Psoas muscle (tissue), 8 donors: ENCODE measurements around the gene CACNA1D. TPM values are rescaled to one million over a fixed set of nuclear protein-coding genes. Genes with fewer than 3 reads are reported as not detected.
A peak's percentile ranks its signal among the peaks of the same experiment; 100 is the strongest.
"Not testable (repeated sequence)": the region's sequence is repeated elsewhere in the genome, so short reads cannot be mapped to it uniquely, and the experiment has no call there.

ENCODE experiments used
- ATAC-seq, 4 donors: fragments of 200-7000 bp; cut with Tn5 transposase; one replicate each; pipeline ENCODE4 v1.9.1; 2020; ENCODE audit warnings: moderate library complexity in 3 of 4, mild to moderate bottlenecking in 2 of 4
- DNase-seq, 2 donors: peaks; one replicate each; pipeline ENCODE4 v3.0.0-alpha.2; 2020
- H3K27ac ChIP-seq: fragments of 200-600 bp; one replicate; pipeline ENCODE4 v1.8.0; 2022
- H3K27me3 ChIP-seq, 3 donors: fragments of 200-600 bp in 1 of 3; one replicate each; pipeline versions ENCODE4 v1.6.1 to v1.8.0; 2013 to 2022; ENCODE audit warnings: low read length in 2 of 3, mild to moderate bottlenecking in 2 of 3, moderate library complexity in 1 of 3; ENCODE audit not compliant: insufficient read depth in 3 of 3
- H3K36me3 ChIP-seq, 2 donors: fragments of 200-600 bp in 1 of 2; one replicate each; pipeline versions ENCODE4 v1.6.1 to v1.8.0; 2013 to 2022; ENCODE audit warnings: low read depth in 1 of 2, mild to moderate bottlenecking in 1 of 2, moderate library complexity in 1 of 2; ENCODE audit not compliant: insufficient read depth in 1 of 2
- H3K4me1 ChIP-seq: fragments of 200-600 bp; one replicate; pipeline ENCODE4 v1.8.0; 2022
- H3K4me3 ChIP-seq: fragments of 200-600 bp; one replicate; pipeline ENCODE4 v1.8.0; 2022; ENCODE audit warnings: mild to moderate bottlenecking
- H3K9me3 ChIP-seq: fragments of 200-600 bp; one replicate; pipeline ENCODE4 v1.8.0; 2022
- CTCF ChIP-seq: fragments of 200-600 bp; IDR thresholded peaks from one replicate; pipeline ENCODE4 v1.8.0; 2022; ENCODE audit warnings: antibody characterized with exemption
- WGBS, 3 donors: extraction: QIAGEN DNeasy Blood & Tissue Kit; methylation state at CpG; one replicate each; pipeline versions ENCODE4 v1.1.6 to v1.1.7; 2013; 5-methylcytosine and 5-hydroxymethylcytosine counted together
- intact Hi-C, 2 donors: fragments of 100-400 bp; cut with DNase I; formaldehyde crosslinking; loops; one replicate each; pipeline versions ENCODE4 v1.11.0 to v1.14.2; 2022
- long read RNA-seq, 2 donors: library from polyadenylated mRNA; unstranded; transcript quantifications; one replicate each; pipeline ENCODE4 v2.0.0, GENCODE V29; 2021
- polyA plus RNA-seq, 3 donors: library from polyadenylated mRNA; stranded (reverse); fragments of 200-250 nt; gene quantifications; one replicate each; pipeline ENCODE4 v1.2.3, GENCODE V29; 2013
- total RNA-seq, 4 donors: library from RNA; stranded (reverse); fragmentation: NEBNext Ultra II Directional in 2 of 4; extraction: Animal tissue kit (Norgen Biotek cat#: 25700) in 2 of 4; gene quantifications; one replicate each; pipeline versions ENCODE4 v1.2.1 to v1.2.4, GENCODE V29; 2021 to 2023
- donor health status: healthy with polysubstance abuse.
- donor health status: DM: no; HTN: no; CAD: no; lungs with moderate emphysema.
- donor health status: Bipolar disorder and iron deficiency.
- donor health status: healthy.
- donor health status: DM: yes; HTN: yes; CAD: no.
- donor health status: DM: no; HTN: no; CAD: no.
- donor health status: DM: no; HTN: no; CAD: no.
- donor health status: DM: yes; HTN: yes; CAD: no.

Gene CACNA1D
- total RNA-seq, result under 1 TPM in 3 of 4 donors, not detected in 1; 0.28 to 0.82 (median 0.34) TPM
- under 1 TPM in 2 of 3 donors, not detected in 1; 0.05 to 0.06 TPM for polyA plus RNA-seq
- long read RNA-seq, donor 1, result 0 reads
- long read RNA-seq, donor 2, result 0 reads

- peaks cover 7 to 64% (median 17%) of the 10 kb centered on the region in 3 donors for H3K27me3 ChIP-seq
- no peak for TF ChIP-seq CTCF
- 0 to 1% (median 1%) methylated on average over 43 to 122 of the region's 122 CpGs for WGBS, 3 donors
Observed at GRCh38 chr3:53493963-53494791, at the start of gene CACNA1D. CACNA1D (plus strand) TSS chr3:53494611; CDS start chr3:53495167, 556 bp downstream.

GRCh38 chr3:53457068-53457467 lies 37.3 kb upstream of the CACNA1D start:
- no peak for DNase-seq

More at GRCh38 chr3:53493963-53494791, at the start of gene CACNA1D:
- ATAC-seq (peak in 3 of 4 donors; percentile 31 to 34 (median 32)), DNase-seq (peak in 1 of 2 donors; percentile 19)
- Histone ChIP-seq H3K4me3 (peak within 1 kb of the TSS; percentile 58), H3K36me3 (no peaks in the 10 kb centered on the region), H3K4me1 (peaks cover 12% of the 10 kb centered on the region), H3K27ac (no peak within 1 kb of the TSS), H3K9me3 (no peaks in the 10 kb centered on the region)
- intact Hi-C loops, result no loop called here

GRCh38 chr3:53460326-53460725 lies 34.1 kb upstream of the CACNA1D start:
- H3K4me1 ChIP-seq, result no peaks in the 10 kb centered on the region
- no peak overlapping the region for H3K4me3 ChIP-seq
- no peak overlapping the region for H3K27ac ChIP-seq
- no peak for TF ChIP-seq CTCF
- H3K27me3 ChIP-seq, result peaks cover 0 to 13% (median 0%) of the 10 kb centered on the region in 3 donors
- ATAC-seq, result no peak
- peaks cover 3% of the 10 kb centered on the region for H3K9me3 ChIP-seq
- H3K36me3 ChIP-seq, result no peaks in the 10 kb centered on the region
- WGBS, 3 donors, result 26 to 50% (median 43%) methylated on average over 1 of the region's 1 CpG
- intact Hi-C loops, result no loop called here
- no peak for DNase-seq

More at GRCh38 chr3:53457068-53457467, 37.3 kb upstream of the CACNA1D start:
- Histone ChIP-seq H3K27me3 (peaks cover 0 to 16% (median 0%) of the 10 kb centered on the region in 3 donors), H3K4me1 (no peaks in the 10 kb centered on the region), H3K27ac (no peak overlapping the region), H3K9me3 (no peaks in the 10 kb centered on the region), H3K36me3 (no peaks in the 10 kb centered on the region), H3K4me3 (no peak overlapping the region)
- intact Hi-C loops, result no loop called here
- ATAC-seq, result no peak
- no peak for TF ChIP-seq CTCF

GRCh38 chr3:53464424-53464823 lies 30.0 kb upstream of the CACNA1D start:
- 84 to 94% (median 92%) methylated on average over 3 of the region's 3 CpGs for WGBS, 3 donors
- TF ChIP-seq CTCF, result no peak
- intact Hi-C loops, result no loop called here
- Histone ChIP-seq H3K4me3 (no peak overlapping the region), H3K27me3 (no peaks in the 10 kb centered on the region), H3K36me3 (no peaks in the 10 kb centered on the region), H3K27ac (no peak overlapping the region), H3K4me1 (no peaks in the 10 kb centered on the region), H3K9me3 (peaks cover 3% of the 10 kb centered on the region)
- ATAC-seq, result no peak
- peak in 1 of 2 donors; percentile 12 for DNase-seq

- H3K27me3 ChIP-seq, ATAC-seq, H3K36me3 ChIP-seq, H3K9me3 ChIP-seq, H3K27ac ChIP-seq, H3K4me1 ChIP-seq, intact Hi-C loops, H3K4me3 ChIP-seq, DNase-seq: not testable (repeated sequence)
- WGBS, 3 donors, result 84 to 88% (median 85%) methylated on average over 7 of the region's 7 CpGs
Observed at GRCh38 chr3:53469758-53470157, 24.7 kb upstream of the CACNA1D start.
